Skin of body (tissue), 2 donors: ENCODE results near the gene RFTN1. TPM values are rescaled to one million over a fixed set of nuclear protein-coding genes. Genes with fewer than 3 reads are reported as not detected.

Experiments
- DNase-seq: peaks from one replicate; lab custom pipeline; 2025; lab: John Stamatoyannopoulos, UW
- total RNA-seq: library from RNA; depleted of rRNA; stranded (reverse); fragments of >200 nt; gene quantifications from one replicate; pipeline ENCODE4 v1.2.3, GENCODE V29; 2014

The RFTN1 gene
- total RNA-seq, 1 donor from 2014 or later: 25.3 TPM

GRCh38 chr3:16307832-16308531 lies 205.5 kb downstream of the RFTN1 start:
- DNase-seq: no peak

DNA sequence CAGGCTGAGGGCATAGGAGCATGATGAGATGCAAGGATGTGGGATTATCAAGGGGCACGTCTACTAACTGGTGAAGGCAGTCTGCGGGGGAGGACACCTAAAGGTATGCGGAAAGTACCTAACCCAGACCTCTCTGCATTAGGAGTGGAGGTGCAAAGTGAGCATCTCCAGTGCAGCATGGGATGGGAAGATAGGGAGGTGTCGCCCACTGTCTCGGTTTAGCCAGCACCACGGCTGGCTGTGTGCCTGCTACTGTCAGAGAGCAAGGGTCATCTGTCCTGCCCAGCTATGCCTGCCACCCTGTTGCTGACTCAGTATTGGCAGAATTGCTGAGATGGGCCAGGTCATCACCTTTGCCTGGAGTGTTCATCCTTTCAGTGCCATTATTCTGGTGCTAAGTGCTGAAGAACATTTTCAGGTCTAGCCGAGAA lies 208.4 kb downstream of the RFTN1 start:
- DNase-seq: no peak

- DNase-seq: no peak
These were observed 209.2 kb downstream of the RFTN1 start for GRCh38 chr3:16304061-16305010.

- DNase-seq: no peak
These were observed 210.4 kb downstream of the RFTN1 start for GRCh38 chr3:16303037-16303575.

GRCh38 chr3:16302082-16302631 lies 211.3 kb downstream of the RFTN1 start:
- no peak for DNase-seq

DNA sequence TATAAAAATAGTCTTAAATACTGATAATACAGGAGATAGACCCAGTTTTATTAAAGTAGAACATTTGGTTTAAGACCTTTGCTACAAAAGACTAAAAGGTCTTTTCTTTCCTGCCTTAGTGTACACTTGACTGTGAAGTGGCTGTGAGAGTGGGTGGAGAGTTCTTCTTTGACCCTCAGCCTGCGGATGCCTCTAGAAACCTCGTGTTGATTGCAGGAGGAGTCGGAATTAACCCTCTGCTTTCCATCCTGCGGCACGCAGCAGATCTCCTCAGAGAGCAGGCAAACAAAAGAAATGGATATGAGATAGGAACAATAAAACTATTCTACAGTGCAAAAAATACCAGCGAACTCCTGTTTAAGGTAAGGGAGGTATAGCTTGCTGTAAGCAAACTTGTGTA lies 212.0 kb downstream of the RFTN1 start:
- no peak for DNase-seq

- no peak for DNase-seq
These were observed 212.6 kb downstream of the RFTN1 start for GRCh38 chr3:16300881-16301359.

- DNase-seq: no peak
These were observed 213.2 kb downstream of the RFTN1 start for GRCh38 chr3:16300307-16300706.

DNA sequence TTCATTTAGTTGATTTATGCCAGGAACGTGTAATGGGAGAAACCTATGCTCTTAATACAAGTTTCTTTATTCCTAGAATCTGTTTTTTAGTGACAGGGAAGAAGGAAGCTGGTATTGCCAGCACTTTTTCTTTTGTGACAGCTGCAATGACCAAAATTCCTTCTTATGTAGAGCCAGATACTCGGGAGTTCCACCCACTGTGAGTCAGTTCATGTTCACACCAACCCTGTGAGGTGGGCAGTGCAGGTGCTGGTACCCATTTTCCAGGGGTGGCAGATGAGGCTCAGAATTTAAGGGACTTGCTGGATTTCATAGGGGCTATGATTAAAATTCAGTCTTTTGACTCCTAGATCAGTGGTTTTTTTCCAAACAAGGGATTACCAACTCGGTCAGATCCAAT lies 213.8 kb downstream of the RFTN1 start:
- DNase-seq: no peak

- no peak for DNase-seq
These were observed 214.6 kb downstream of the RFTN1 start for GRCh38 chr3:16298891-16299290.

DNA sequence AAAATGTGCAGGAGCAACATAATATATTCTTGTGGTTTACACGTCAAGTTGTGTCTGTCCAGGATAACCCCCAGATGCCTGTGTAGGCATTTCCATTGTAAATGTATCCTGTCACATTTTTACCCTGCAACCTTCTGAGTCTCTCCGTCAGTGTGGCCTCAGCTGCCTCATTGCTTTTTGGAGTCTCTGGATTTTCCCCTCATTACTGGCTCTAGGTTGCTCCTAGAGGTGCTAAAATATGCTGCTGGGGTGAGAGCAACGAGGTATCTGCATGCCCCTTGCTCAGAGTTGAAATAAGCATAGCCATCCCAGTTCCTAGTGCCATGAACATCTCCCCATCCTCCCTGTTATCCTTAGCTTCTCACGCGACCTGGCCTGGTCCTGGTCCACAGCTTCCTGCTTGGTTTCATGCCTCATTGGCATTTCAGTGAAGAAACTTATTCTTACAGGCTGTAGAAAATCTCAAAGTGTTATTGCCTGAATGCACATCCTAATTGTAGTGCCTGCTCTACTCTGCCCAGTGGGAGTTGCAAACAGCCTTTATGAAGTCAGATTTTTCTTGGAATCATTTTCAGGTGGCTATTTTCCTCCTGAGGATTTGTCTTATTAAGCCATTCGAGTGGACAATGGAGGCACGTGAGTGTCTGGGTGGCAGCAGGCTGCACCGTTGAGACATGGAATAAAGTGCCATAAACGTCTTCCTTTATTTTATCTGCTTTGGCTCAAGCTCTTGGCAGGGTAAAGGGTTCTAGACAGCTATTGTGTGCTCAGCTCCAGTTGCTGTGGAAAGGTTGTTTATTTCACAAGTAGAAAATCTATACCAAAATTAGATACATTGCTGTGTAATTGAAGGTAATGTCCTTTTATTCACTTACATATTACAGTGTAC lies 215.3 kb downstream of the RFTN1 start:
- DNase-seq: no peak

DNA sequence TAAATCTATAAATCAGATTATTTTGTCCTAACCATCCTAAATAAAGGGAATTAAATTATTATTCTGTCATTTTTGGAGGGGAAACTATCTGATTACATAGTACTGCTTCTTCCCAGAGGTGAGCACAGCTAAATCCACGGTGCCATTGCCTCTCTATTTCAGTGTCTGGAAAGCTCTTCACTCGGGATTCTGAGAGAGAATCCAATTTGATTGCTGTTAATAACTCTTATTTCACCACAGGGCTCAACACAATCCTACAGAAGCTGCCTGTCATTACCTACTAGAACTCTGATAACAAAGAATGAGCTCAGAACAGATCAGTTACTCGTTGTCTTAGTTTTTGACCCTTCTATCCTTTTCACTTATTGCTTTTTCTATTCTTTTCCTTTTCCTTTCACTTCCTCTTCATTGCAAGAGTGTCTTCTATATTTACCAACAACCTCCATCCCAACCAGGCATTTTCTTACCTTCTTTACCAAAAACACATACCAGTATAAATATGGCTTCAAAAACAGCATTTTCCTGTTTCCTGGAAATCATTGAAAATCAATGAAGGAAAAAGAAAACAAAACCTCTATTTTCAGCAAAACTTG lies 218.1 kb downstream of the RFTN1 start:
- no peak for DNase-seq

DNA sequence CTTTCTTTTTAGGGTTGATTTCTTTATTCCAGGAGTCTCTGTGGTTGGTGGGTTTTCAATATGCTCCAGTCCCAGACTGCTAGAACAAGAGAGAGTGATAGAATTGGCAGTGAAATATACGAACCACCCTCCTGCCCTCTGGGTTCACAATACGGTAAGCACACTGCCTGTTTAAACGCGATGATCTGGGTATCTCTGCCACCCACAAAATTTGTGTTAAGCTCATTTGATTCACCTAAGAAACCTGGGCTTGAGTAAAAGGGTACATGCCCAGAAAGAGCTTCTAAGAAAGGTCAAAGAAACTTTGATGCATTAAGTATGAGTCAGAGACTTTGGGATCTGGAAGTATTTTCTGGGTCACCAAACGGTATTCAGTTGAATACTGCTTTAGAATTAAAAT lies 218.7 kb downstream of the RFTN1 start:
- DNase-seq: no peak

GRCh38 chr3:16290827-16291196 lies 222.7 kb downstream of the RFTN1 start:
- DNase-seq: no peak

DNA sequence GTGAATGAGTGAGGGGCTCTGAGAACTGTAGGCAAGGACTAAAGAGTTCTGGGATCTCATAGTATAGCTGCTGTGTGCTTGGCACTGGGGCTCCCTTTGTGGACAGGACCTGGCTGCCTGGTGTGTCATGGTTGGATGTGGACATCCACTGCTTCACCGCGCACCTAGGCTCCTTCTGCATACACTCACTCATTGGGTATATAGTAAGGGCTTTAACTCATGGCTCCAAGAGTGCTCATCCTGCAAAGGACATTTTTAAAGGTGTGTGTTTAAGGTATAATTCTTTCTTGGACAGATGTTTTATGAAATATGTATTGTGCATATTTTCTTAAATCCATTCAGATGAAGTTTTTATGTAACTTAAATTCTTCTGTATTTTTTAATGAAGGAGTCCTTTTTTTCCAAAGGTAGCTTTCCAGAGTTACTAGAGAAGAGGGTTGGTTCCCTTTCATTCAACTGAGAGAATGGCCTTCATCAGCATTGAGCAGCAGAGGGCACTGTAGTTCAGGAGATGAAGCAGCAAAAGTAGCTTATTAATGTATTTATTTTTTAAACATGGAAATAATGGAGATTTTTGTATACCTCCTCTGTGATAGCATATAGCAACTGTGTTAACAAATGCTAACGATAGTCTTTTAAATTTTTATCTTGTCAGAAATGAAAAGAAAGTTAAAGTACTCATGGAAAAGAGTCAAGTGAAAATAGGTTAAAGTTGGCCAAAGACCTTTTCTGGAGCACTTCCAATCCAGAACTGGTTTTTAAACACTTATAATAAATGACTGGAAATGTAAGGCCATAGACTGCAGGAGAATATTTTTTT lies 223.3 kb downstream of the RFTN1 start:
- peak; percentile 36 for DNase-seq

GRCh38 chr3:16289144-16289889 lies 224.2 kb downstream of the RFTN1 start:
- no peak for DNase-seq

DNA sequence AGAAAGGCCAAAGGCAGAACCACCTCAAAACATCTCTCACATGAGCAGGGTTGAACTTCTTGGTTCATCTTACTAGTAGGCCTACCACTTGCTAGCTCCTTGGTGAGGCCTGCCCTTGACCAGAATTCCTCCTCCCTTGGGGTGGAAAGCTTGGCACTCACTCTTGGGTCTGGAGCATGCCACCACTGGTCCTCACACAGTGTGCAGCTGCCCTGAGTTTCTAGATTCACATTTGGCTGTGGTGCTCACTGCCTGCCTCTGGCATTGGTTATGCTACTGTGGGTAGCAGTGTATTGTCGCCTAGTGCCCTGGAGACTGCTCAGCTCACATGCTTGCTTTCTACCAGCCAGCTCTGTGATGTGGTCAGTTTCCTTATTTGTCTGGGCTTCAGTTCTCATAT lies 224.8 kb downstream of the RFTN1 start:
- DNase-seq: no peak

DNA sequence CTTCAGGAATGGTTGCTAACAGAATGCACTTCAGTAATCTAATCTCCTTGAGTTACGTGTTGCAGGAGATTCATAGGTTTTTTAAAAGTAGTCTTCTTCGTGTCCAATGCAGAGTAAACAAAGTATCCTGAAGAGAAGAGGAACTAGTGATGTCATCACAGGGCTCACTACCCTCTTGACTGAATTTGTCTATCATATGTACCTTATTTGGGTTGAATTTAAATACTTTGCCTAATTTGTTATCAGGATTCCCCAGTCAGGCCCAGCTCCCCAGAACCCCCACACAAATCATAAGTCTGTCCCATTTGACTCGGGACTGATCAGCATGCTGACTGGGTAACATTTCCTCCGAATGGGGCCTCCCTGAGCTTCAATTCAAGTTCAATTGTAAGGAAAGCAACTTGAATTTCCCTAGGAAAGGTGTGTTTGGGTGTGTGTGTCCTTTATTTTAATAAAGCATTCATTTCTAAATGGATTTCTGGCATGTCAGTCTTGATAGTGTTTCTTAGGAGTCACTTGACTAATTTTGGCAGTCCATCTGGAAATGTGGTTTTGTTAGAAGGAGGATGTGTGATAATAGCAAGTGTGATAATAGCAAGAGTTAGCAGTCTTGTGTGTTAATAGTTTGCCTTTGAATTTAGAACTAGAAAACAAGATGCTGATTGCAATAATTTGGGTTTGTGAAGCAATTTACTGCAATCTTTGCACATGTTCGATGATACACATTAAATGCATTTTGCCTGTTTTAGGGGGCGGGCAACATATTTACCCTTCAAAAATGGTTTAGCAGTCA lies 226.6 kb downstream of the RFTN1 start:
- no peak for DNase-seq
